Neural crest cell (in vitro differentiated cells): ENCODE results near the gene ITIH6. TPM values are rescaled to one million over a fixed set of nuclear protein-coding genes. Genes with fewer than 3 reads are reported as not detected.
"Not testable (repeated sequence)": the region's sequence is repeated elsewhere in the genome, so short reads cannot be mapped to it uniquely, and the experiment has no call there.

ENCODE experiments used
- DNase-seq: peaks from one replicate; pipeline ENCODE4 v3.0.0; 2021; ENCODE audit warnings: low read depth, mixed read lengths, low spot score
- H3K27ac Mint-ChIP-seq: one replicate; pipeline ENCODE4 v1.8.0; 2021; ENCODE audit warnings: mild to moderate bottlenecking, mixed read lengths; ENCODE audit not compliant: unreplicated experiment
- H3K27me3 Mint-ChIP-seq: 2 replicates; pipeline ENCODE4 v1.8.0; 2021; ENCODE audit warnings: low read depth, mild to moderate bottlenecking, mixed read lengths
- H3K36me3 Mint-ChIP-seq: 2 replicates; pipeline ENCODE4 v1.8.0; 2021; ENCODE audit warnings: low read depth, mild to moderate bottlenecking, mixed read lengths
- H3K4me1 Mint-ChIP-seq: 2 replicates; pipeline ENCODE4 v1.8.0; 2021; ENCODE audit warnings: mixed read lengths
- H3K4me3 Mint-ChIP-seq: one replicate; pipeline ENCODE4 v1.8.0; 2021; ENCODE audit warnings: mild to moderate bottlenecking, mixed read lengths
- H3K9me3 Mint-ChIP-seq: 2 replicates; pipeline ENCODE4 v1.8.0; 2021; ENCODE audit warnings: mixed read lengths
- CTCF ChIP-seq: fragments of 200-600 bp; sonication (generic); conservative IDR thresholded peaks from 2 replicates; pipeline ENCODE4 v1.5.0; 2021; ENCODE audit warnings: antibody characterized with exemption, mild to moderate bottlenecking
- total RNA-seq: library from RNA; stranded (reverse); gene quantifications from 2 replicates; pipeline ENCODE4 v1.2.1, GENCODE V29; 2021

Gene ITIH6
- total RNA-seq, 1 donor from 2014 or later: 0.30 TPM

GRCh38 chrX:54799046-54799445, 991 bp upstream of the ITIH6 start:
- Mint-ChIP-seq H3K9me3 (peaks cover 6% of the 10 kb centered on the region), H3K27ac (no peak overlapping the region), H3K4me3 (no peak overlapping the region), H3K4me1 (peaks cover 4% of the 10 kb centered on the region), H3K27me3 (no peaks in the 10 kb centered on the region), H3K36me3 (no peaks in the 10 kb centered on the region)
- TF ChIP-seq CTCF: no peak
- no peak for DNase-seq

GRCh38 chrX:54794795-54795194, 3.3 kb downstream of the ITIH6 start:
- DNase-seq: no peak
- peaks cover 5% of the 10 kb centered on the region for H3K9me3 Mint-ChIP-seq
- H3K27me3 Mint-ChIP-seq: no peaks in the 10 kb centered on the region
- H3K4me1 Mint-ChIP-seq: peaks cover 11% of the 10 kb centered on the region
- no peak overlapping the region for H3K27ac Mint-ChIP-seq
- H3K36me3 Mint-ChIP-seq: no peaks in the 10 kb centered on the region
- H3K4me3 Mint-ChIP-seq: no peak overlapping the region
- TF ChIP-seq CTCF: no peak

GRCh38 chrX:54794028-54794427, 4.0 kb downstream of the ITIH6 start:
- no peak for TF ChIP-seq CTCF
- Mint-ChIP-seq H3K27me3 (no peaks in the 10 kb centered on the region), H3K4me3 (no peak overlapping the region), H3K4me1 (peaks cover 10% of the 10 kb centered on the region), H3K36me3 (no peaks in the 10 kb centered on the region), H3K9me3 (peaks cover 2% of the 10 kb centered on the region), H3K27ac (no peak overlapping the region)
- DNase-seq: no peak

GRCh38 chrX:54789405-54789804, 8.7 kb downstream of the ITIH6 start:
- Mint-ChIP-seq H3K4me1 (peaks cover 22% of the 10 kb centered on the region), H3K9me3 (peaks cover 15% of the 10 kb centered on the region), H3K27ac (peak overlapping the region; percentile 97)
- not testable (repeated sequence) for H3K27me3 Mint-ChIP-seq, H3K4me3 Mint-ChIP-seq, H3K36me3 Mint-ChIP-seq, DNase-seq

GRCh38 chrX:54788446-54788845, 9.6 kb downstream of the ITIH6 start:
- TF ChIP-seq CTCF: no peak
- Mint-ChIP-seq H3K27ac (peak overlapping the region; percentile 97), H3K4me3 (no peak overlapping the region), H3K9me3 (peaks cover 24% of the 10 kb centered on the region), H3K4me1 (peaks cover 17% of the 10 kb centered on the region), H3K27me3 (no peaks in the 10 kb centered on the region), H3K36me3 (peaks cover 5% of the 10 kb centered on the region)
- no peak for DNase-seq

- H3K9me3 Mint-ChIP-seq: peaks cover 29% of the 10 kb centered on the region
- DNase-seq: no peak
- no peaks in the 10 kb centered on the region for H3K27me3 Mint-ChIP-seq
- H3K36me3 Mint-ChIP-seq: peaks cover 8% of the 10 kb centered on the region
- no peak overlapping the region for H3K27ac Mint-ChIP-seq
- peak; percentile 51 for TF ChIP-seq CTCF
- peaks cover 15% of the 10 kb centered on the region for H3K4me1 Mint-ChIP-seq
- H3K4me3 Mint-ChIP-seq: no peak overlapping the region
These were observed 11.1 kb downstream of the ITIH6 start for GRCh38 chrX:54786967-54787366.
